DMS53 treated with DMSO at 0.1 percent for 48 hours (cell line): ENCODE measurements around the gene PHETA1.

Experiments used
- DNase-seq: peaks from one replicate; lab custom pipeline; 2025; ENCODE audit not compliant: unreplicated experiment; lab: John Stamatoyannopoulos, UW

PHETA1 gene, protein sequence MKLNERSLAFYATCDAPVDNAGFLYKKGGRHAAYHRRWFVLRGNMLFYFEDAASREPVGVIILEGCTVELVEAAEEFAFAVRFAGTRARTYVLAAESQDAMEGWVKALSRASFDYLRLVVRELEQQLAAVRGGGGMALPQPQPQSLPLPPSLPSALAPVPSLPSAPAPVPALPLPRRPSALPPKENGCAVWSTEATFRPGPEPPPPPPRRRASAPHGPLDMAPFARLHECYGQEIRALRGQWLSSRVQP

DNA sequence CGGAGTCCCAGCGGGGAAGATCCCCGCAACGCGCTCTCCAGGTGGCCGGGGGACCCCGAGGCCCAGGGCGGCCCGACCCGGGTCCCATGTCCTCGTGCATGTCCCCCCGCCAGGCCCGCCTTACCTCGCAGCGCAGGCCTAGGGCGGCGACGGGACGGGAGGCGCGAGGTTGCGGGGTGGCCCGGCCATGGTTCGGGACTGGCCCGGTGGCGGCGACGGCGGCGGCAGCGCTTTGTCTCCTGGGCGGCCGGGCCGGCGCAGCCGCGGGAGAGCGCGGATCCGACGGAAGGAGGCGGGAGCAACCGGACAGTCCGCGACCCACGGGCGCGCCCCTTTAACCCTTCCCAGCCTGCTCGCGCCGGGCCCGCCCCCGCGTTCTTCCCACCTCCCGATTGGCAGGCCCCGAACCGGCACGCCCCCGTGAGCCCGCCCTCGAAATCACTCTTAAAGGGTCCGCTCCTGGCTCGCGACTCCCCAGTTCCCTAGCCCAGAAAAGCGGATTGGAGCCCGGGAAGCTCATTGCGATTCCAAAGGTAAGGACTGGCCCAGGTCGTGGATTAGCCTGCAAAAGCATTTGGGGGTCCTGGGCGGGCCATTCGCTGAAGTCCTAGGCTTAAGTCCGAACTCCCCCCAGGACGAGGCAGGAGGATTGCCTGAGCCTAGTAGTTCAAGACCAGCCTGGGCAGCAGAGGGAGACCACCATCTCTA lies at the start of gene PHETA1:
Gene PHETA1 (minus strand): TSS at position 308 of the 708 bp plus-strand sequence. CDS start 5,668 bp downstream, outside the sequence.
- DNase-seq, result peak; percentile 27

- DNase-seq, result no peak
Measured at GRCh38 chr12:111418594-111418880, 49.6 kb upstream of the PHETA1 start.

GRCh38 chr12:111417784-111418593 lies 49.1 kb upstream of the PHETA1 start:
- no peak for DNase-seq

DNA sequence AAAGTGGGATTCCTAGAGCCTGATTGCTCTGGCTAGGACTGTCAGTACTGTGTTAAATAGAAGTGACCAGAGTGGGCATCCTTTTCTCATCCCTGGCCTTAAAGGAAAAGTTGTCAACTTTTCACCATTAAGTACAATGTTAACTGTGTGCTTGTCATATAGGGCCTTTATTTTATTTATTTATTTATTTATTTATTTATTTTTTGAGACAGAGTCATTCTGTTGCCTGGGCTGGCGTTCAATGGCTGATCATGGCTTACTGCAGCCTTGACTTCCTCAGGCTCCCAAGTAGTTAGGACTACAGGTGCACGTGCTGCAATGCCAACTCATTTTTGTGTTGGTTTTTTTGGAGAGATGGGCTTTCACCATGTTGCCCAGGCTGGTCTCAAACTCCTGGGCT lies 48.4 kb upstream of the PHETA1 start:
- no peak for DNase-seq

GRCh38 chr12:111414711-111415252 lies 45.9 kb upstream of the PHETA1 start:
- DNase-seq, result no peak

- DNase-seq, result no peak
Measured at GRCh38 chr12:111413442-111414086, 44.7 kb upstream of the PHETA1 start.

DNA sequence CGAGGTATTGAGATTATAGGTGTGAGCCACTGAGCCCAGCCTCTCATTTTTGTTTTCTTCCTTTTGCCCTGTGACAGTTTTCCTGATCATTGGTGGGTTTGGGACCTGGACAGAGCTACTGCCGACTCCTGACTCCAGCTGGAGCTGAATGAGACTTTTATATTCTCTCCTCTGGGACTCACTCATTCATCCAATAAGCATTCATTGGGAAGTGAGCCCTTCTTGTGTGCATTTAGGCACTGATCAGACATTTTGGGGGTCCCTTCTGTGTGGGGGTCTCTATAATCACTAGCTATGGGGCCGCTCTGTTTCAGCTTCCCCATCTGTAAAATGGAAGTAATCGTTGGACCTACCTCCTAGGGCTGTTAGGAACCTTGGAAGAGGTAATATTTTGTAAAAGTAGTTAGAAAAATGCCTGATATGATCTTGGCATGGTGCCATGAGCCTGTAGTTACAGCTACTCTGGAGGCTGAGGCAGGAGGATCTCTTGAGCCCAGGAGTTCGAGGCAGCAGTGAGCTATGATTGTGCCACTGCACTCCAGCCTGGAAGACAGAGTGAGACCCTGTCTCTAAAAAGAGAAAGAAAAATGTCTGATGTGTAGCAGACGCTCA lies 44.0 kb upstream of the PHETA1 start:
- no peak for DNase-seq

DNA sequence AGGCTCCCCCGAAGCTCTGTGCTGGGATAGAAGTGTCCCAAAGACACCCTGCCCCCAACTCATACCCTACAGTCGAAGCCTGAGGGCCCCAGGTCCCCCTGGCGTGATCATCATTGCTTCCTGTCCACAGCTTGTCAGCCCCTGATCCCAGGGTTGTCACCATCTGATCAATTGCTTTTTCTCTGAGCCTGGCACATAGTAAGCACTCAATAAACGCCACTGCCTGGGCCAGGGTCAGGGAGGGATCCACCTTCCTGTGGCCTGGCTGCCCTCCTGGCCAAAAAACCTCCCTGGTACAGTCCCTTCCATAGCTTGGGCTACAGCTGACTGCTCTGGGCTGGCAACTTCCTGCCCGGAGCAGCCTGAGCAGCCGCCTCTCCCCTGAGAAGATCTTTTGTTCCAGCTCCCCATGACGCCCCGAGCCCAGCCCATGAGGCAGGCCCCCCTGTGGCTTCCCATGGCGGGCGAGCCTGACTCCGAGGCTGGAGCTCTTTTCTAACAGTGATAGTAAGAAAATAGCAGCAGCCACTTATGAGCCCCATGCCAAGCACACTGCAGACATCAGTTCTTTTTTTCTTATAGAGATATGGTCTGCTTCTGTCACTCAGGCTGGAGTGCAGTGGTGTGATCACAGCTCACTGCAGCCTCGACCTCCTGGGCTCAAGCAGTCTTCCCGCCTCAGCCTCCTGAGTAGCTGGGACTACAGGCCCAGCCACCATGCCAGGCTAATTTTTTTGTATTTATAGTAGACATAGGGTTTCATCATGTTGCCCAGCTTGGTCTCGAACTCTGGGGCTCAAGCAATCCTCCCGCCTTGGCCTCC lies 43.3 kb upstream of the PHETA1 start:
- DNase-seq, result no peak

DNA sequence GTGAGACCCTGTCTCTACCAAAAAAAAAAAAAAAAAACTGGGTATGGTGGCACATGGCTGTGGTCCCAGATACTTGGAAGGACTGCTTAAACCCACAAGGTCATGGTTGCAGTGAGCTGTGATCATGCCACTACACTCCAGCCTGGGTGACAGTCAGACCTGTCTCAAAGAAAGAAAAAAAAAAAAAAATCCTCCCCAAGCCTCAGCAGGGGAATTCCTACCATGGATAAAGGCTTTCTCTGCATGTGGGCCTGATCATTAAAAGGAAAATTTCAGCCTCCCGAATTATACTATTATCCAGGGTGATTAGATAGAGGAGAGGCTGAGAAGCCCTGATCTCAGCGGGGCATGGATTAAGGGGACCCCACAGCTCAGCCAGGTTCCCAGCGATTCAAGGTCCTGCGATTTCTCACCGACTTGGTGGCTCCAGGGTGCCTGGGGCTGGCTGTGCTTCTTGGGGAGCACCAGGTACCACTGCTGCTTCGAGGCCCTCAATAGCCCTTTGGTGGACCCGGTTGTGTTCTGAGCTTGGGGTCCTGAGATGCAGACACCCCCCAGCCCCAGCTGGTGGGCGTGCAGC lies 42.4 kb upstream of the PHETA1 start:
- DNase-seq, result no peak

- DNase-seq, result no peak
Measured at GRCh38 chr12:111410431-111411184, 41.7 kb upstream of the PHETA1 start.

DNA sequence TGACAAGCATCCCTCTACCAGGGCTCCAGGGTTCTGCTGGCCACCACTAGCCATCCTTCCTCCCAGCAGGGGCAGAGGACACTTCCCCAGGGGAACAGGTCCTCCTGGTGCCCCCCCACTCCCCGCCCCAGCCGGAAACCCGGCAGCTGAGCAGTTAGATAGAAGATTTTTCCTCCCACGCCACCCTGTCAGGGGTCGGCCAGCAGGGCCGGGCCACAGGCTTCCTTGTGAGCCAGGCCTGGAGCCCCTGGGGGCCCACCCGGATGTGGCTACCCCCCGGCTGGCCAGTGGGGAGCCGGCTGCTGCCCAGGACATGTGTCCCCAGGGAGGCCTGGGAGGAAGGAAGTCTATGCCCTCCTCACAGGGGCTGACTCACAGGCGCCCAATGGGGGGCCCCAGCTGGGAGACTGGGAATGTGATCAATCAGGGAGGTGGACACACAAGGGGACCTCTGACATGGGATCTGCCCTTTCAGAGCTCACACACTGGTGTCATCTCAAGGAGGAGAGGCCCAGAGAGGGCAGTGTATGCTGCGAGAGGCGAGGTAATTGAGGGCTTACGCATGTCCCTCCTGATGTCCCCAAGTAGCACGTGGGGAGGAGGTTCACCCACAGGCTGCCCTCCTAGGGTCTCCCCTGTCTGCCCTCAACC lies 41.0 kb upstream of the PHETA1 start:
- DNase-seq, result no peak

GRCh38 chr12:111409403-111409779 lies 40.5 kb upstream of the PHETA1 start:
- no peak for DNase-seq

- DNase-seq, result no peak
Measured at GRCh38 chr12:111408686-111409402, 39.9 kb upstream of the PHETA1 start.

- DNase-seq, result no peak
Measured at GRCh38 chr12:111408116-111408440, 39.2 kb upstream of the PHETA1 start.

GRCh38 chr12:111407377-111408115 lies 38.7 kb upstream of the PHETA1 start:
- DNase-seq, result no peak

DNA sequence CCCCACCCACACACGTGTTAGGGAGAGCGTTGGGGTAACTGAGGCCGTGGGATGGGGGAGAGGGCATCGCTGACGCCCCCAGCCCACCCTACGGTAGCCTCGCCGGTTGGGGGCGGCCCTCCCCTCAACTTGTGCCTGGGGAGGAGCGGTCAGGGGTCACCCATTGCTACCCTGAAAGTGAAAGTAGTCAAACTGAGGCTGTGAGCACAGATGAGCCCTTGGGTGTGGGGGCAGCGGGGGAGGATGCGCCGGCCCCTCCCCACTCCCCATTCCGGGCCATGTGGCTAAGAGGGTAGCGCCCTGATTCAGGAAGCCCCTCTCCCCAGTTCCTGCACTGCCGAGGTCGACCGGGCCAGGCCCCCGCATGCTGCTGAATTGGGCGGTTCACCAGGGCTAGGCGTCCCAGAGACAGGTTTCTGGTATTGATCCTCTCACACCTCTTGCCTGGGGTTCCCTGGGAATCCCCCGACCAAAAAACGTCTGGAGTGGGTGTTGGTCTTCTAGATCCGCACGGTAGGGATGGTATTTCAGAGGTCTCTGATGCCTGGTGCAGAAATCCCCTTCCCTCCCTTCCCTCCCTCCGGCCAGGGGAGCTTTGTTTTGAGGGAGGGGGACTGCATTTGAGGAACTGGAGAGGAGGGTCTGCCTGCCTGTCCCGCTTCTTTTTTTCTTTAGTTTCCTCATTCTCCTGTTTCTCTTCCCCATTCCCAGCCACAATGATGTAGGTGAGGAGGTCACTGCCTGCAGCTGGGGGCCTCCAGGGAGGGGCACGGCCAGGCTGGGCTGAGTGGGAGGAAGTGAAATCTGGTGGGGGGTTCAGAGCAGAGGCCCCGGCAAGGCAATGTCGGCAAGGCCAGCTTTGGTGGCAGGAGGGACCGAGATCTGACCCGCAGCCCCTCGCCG lies 37.8 kb upstream of the PHETA1 start:
- DNase-seq, result no peak
